ENCODE results near the gene ZNF345. TPM values are rescaled to one million over a fixed set of nuclear protein-coding genes. Genes with fewer than 3 reads are reported as not detected.

ZNF345 gene
- 1 to 10 TPM in 8 of 9 donors, under 1 TPM in 1; 0.64 to 5.9 (median 4.3) TPM for total RNA-seq
- 1 to 10 TPM; 1.6 to 2.5 TPM for polyA plus RNA-seq
- long read RNA-seq, donor 1, transcript ZNF345-202 (3 exons, 1,971 nt) = major isoform, 5 of 9 reads
- long read RNA-seq, donor 1, partial matches to known transcripts = 0 of 9 reads
- long read RNA-seq, donor 1, other reads (novel, unspliced or antisense) = 4 of 9 reads
- long read RNA-seq, donor 2, partial matches to known transcripts = 0 of 8 reads
- long read RNA-seq, donor 2, other reads (novel, unspliced or antisense) = 2 of 8 reads
- long read RNA-seq, donor 3, partial matches to known transcripts = 0 of 3 reads
- long read RNA-seq, donor 3, other reads (novel, unspliced or antisense) = 1 of 3 reads

DNA sequence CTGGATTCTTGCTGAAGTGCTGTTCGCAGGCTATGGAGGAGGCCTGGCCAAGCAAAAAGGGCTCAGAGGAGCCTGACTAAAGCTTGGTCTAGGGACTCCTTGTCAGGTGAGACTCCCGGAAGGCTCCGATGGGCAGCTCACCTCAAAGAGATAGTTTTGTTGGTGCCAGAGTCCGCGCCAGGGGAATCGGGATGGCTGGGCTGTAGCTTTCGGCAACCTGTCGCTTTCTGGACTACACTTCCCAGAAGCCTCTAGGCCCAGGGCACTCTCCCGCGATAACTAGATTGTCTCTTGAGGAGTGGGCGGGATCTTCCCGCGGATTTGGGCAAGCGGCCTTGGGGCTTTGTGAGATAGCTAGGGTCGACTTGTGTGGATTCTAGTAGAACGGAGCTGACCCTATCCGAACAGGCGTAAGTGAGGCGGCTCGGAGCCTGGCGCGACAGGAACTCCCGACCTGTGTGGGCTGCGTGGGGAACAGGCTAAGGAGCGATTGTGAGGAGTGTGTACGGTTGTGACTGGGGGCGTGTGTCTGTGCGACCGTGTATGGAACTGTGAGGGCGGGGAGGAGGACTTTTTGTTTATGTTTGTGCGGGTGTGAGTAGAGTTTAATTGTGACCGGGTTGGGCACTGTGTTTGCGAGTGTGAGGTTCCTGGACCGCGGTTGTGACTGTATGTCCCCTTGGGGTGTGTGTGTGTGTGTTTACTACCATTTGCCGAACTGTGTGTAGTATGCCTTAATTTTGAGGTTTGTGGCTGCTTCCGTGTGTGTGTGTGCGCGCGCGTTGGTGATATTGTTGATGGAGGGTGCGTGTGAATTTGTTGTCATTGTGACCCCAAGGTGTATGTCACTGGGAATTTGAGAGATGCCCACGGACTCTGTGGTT, at the start of gene ZNF345:
TSS of gene ZNF345 (plus strand) at position 318 of the 884 bp plus-strand sequence. CDS start 25,955 bp downstream, outside the sequence.
- H3K9me3 ChIP-seq = peaks cover 0 to 34% (median 2%) of the 10 kb centered on the region in 12 donors

GRCh38 chr19:36805364-36805763, 45.3 kb upstream of the ZNF345 start:
- Histone ChIP-seq H3K27ac (no peak overlapping the region), H3K36me3 (peaks cover 0 to 92% (median 36%) of the 10 kb centered on the region in 9 donors), H3K4me3 (no peak overlapping the region), H3K4me1 (no peaks in the 10 kb centered on the region), H3K27me3 (no peaks in the 10 kb centered on the region), H3K9me3 (peaks cover 2 to 99% (median 69%) of the 10 kb centered on the region in 12 donors)
- DNase-seq (no peak), ATAC-seq (no peak)
- 94 to 97% (median 95%) methylated on average over 1 of the region's 1 CpG for WGBS, 4 donors
- TF ChIP-seq POLR2A (IDR thresholded peaks at IDR 0.05) (no peak), CTCF (IDR thresholded peaks at IDR 0.05) (peak in 1 of 12 donors; percentile 38)
- intact Hi-C loops (cut with DNase I) = no loop called here

More for the DNA sequence above, at the start of gene ZNF345:
- peak within 1 kb of the TSS; percentile 47 to 91 (median 76) for H3K4me3 ChIP-seq
- peak; percentile 92 to 95 (median 93) for DNase-seq
- peaks cover 0 to 31% (median 17%) of the 10 kb centered on the region in 12 donors for H3K4me1 ChIP-seq
- TF ChIP-seq POLR2A (IDR thresholded peaks at IDR 0.05) (peak in 1 of 2 donors; percentile 47), CTCF (IDR thresholded peaks at IDR 0.05) (no peak)
- no peaks in the 10 kb centered on the region for H3K27me3 ChIP-seq
- ATAC-seq = peak; percentile 96 to 97 (median 96)
- intact Hi-C loops (cut with DNase I) = loop anchor here in 6 of 10 donors (1.0 to 10.0 kb wide), 12 partner anchors 12 to 518 kb away; partner anchors contain the start of genes ZNF790 (in 3 of the 6), ZNF568 (in 2 of the 6), ZNF829 (in 2 of the 6) and ZNF260 (in 1 of the 6)
- WGBS, 4 donors = 0 to 2% (median 1%) methylated on average over 22 to 43 of the region's 43 CpGs
- H3K36me3 ChIP-seq = peaks cover 0 to 35% (median 11%) of the 10 kb centered on the region in 9 donors
- peak within 1 kb of the TSS; percentile 60 to 96 (median 90) for H3K27ac ChIP-seq

- Histone ChIP-seq H3K27ac (no peak overlapping the region), H3K36me3 (peaks cover 0 to 91% (median 27%) of the 10 kb centered on the region in 9 donors), H3K4me1 (no peaks in the 10 kb centered on the region), H3K27me3 (no peaks in the 10 kb centered on the region), H3K4me3 (no peak overlapping the region), H3K9me3 (peaks cover 7 to 100% (median 75%) of the 10 kb centered on the region in 12 donors)
- DNase-seq (no peak), ATAC-seq (no peak)
- intact Hi-C loops (cut with DNase I) = no loop called here
- no peak for TF ChIP-seq CTCF (IDR thresholded peaks at IDR 0.05)
- no peak for TF ChIP-seq POLR2A (IDR thresholded peaks at IDR 0.05)
Observed at GRCh38 chr19:36807029-36807428, 43.6 kb upstream of the ZNF345 start.
